Superior temporal gyrus (tissue), 1 donor: ENCODE data around the gene OR2B6.
"Not testable (repeated sequence)": the region's sequence is repeated elsewhere in the genome, so short reads cannot be mapped to it uniquely, and the experiment has no call there.

Experiments
- DNase-seq: peaks from one replicate; pipeline ENCODE4 v3.0.0-alpha.2; 2016; ENCODE audit errors: extremely low spot score

The OR2B6 gene

GRCh38 chr6:27956941-27957340 lies at the start of gene OR2B6:
Gene OR2B6 (plus strand): TSS chr6:27957241. CDS start chr6:27957241, 0 bp downstream.
- no peak for DNase-seq

GRCh38 chr6:27908017-27908416 lies 49.0 kb upstream of the OR2B6 start:
- no peak for DNase-seq

GRCh38 chr6:27911956-27912446 lies 45.0 kb upstream of the OR2B6 start, which contains the start of gene OR2B2:
Gene OR2B2 (minus strand): TSS chr6:27912396. CDS start chr6:27912319, 77 bp downstream.
- DNase-seq: no peak

GRCh38 chr6:27922949-27923348 lies 34.1 kb upstream of the OR2B6 start:
- no peak for DNase-seq

DNA sequence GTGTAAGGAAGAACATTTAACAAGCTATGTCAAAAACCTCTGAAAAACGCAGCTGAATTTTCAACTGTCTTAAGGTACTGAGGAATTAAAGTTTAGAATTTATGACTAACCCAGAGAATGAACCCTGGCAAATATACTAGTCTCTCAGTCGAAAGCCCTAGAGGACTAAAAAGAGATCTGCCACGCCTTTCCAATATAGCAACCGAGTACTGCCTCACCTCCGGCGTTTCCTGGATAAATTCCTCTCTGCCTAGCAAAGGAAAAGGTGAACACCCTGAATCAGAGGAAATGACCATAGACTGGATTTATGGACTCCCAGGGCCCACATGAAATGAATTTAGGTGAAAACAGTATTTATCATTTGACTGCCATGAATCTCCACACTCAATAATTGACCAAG lies 32.9 kb upstream of the OR2B6 start:
- DNase-seq: no peak

- DNase-seq: not testable (repeated sequence)
Observed at GRCh38 chr6:27928041-27928440, 29.0 kb upstream of the OR2B6 start.

- not testable (repeated sequence) for DNase-seq
Observed at GRCh38 chr6:27929930-27930329, 27.1 kb upstream of the OR2B6 start.

DNA sequence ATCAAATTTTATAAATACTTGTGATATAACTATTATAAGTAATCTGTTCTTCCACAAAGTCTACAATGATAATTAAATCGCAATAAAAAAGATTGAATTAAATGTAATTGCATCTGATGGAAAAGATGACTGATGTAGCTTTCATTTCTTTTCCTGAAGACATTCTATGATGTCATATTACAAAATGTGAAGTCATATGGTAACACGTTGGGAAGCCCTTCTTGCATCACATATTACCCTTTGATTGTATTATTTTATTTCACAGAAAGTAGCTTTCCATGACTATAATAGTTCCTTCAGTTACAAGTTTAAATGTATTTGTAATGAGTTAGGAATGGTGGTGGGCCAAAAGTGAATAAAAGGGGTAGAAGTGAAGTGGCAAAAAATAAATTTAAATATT lies 25.8 kb upstream of the OR2B6 start:
- no peak for DNase-seq

DNA sequence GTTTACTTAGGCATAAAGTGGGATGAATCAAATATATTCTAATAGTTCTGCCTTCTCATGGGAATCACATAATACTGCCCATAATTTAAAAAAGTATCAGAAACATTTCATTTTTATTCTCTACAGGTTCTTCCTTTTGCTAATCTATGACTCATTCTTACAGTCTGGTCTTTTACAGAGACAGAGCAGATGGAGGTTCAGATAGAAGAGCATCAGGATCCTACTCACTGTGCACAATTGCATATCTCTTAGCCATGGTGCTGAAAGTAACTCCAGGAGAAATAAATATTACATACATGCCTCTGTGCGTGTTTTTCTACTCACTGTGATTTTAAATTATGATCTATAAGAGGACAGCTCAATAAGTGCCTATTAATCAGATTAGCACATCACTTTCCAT lies 16.3 kb upstream of the OR2B6 start:
- no peak for DNase-seq

DNA sequence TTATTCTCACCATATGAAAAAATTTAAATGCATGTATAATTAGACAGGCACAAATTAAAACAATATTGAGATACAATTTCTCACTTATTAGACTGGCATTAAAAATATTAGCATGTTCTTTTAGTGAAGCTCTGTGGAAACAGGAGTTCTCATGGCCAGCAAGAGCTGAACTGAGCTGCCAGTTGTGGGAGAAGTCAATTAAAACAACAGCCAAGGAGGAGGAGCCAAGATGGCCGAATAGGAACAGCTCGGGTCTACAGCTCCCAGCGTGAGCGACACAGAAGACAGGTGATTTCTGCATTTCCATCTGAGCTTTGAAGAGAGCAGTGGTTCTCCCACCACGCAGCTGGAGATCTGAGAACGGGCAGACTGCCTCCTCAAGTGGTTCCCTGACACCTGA lies 14.0 kb upstream of the OR2B6 start:
- not testable (repeated sequence) for DNase-seq

DNA sequence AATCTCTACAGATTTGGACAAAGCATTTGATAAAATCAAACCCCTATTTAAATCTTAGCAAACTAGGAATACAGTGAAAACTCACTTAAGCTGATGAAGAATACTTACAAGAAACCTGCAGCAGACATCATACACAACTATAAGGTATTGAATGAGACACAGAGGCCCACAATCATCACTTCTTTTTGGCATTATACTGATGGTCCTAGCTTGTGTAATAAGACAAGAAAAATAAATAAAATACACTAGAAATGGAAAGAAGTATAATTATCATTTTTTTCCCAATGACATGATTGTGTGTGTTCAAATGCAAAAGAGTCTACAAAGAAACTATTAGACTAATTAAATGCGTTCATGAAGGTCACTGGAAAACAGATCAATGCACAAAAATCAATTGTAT lies 8.8 kb upstream of the OR2B6 start:
- DNase-seq: no peak

GRCh38 chr6:27951040-27951439 lies 6.0 kb upstream of the OR2B6 start:
- DNase-seq: no peak

DNA sequence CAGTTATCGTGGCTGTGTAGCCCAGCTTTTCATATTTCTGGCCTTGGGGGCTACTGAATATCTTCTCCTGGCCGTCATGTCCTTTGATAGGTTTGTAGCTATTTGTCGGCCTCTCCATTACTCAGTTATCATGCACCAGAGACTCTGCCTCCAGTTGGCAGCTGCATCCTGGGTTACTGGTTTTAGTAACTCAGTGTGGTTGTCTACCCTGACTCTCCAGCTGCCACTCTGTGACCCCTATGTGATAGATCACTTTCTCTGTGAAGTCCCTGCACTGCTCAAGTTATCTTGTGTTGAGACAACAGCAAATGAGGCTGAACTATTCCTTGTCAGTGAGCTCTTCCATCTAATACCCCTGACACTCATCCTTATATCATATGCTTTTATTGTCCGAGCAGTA lies 475 bp downstream of the OR2B6 start:
- DNase-seq: no peak

GRCh38 chr6:27962506-27962905 lies 5.5 kb downstream of the OR2B6 start:
- DNase-seq: no peak

GRCh38 chr6:27966044-27966443 lies 9.0 kb downstream of the OR2B6 start:
- no peak for DNase-seq

GRCh38 chr6:27966816-27967426 lies 9.9 kb downstream of the OR2B6 start:
- DNase-seq: no peak

DNA sequence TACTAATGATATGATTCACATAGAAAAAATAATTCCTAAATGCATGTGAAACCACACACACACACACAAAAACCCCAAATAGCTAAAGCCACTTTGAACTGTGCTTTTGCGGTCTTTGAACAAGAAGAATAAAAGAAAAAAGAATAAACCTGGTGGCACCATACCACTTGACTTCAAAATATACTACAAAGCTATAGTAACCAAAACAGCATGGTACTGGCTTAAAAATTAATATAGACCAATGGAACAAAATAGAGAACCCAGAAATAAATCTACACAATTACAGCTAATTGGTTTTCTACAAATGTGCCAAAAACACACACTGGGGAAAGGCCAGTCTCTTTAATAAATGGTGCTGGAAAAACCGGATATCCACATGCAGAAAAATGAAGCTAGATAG lies 13.4 kb downstream of the OR2B6 start:
- DNase-seq: no peak

- DNase-seq: no peak
Observed at GRCh38 chr6:27972750-27973149, 15.7 kb downstream of the OR2B6 start.

GRCh38 chr6:27977387-27977786 lies 20.3 kb downstream of the OR2B6 start:
- no peak for DNase-seq

- DNase-seq: no peak
Observed at GRCh38 chr6:27978705-27979104, 21.7 kb downstream of the OR2B6 start.

GRCh38 chr6:27980111-27980510 lies 23.1 kb downstream of the OR2B6 start:
- DNase-seq: no peak

- DNase-seq: no peak
Observed at GRCh38 chr6:27986928-27987725, 30.1 kb downstream of the OR2B6 start.

DNA sequence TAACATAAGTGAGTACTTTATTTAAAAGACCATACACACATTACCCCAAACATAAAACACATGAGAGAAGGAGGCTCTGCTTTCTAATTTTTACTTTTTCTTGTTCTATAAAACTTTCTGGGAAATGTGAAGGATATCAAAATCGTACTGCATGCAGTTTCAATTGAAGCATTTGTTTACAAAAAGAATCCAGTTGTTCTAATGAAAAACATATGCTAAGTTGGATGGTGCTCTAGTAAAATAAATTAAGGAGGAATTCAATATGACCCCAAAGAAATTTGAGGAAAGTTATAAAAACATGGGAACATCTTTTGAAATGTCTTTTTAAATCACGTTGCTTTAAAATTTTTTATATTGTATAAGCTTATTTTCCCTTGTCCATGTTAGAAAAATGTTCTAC lies 37.6 kb downstream of the OR2B6 start:
- DNase-seq: no peak
